Measurements from ENCODE around the gene HMCN2. TPM values are rescaled to one million over a fixed set of nuclear protein-coding genes. Genes with fewer than 3 reads are reported as not detected.

HMCN2 gene
- total RNA-seq, 5 donors from 2014 or later (not counting 1 experiment from before 2014, with no cell fraction given) = 0.03 TPM; not detected in 4

- H3K36me3 Mint-ChIP-seq = no peaks in the 10 kb centered on the region
- 85% methylated on average over 22 of the region's 35 CpGs for WGBS (ENCODE audit: insufficient coverage)
- no peak for ATAC-seq (replicated peaks in 1 of 4)
Observed at GRCh38 chr9:130478736-130479575, 213.4 kb downstream of the HMCN2 start.

DNA sequence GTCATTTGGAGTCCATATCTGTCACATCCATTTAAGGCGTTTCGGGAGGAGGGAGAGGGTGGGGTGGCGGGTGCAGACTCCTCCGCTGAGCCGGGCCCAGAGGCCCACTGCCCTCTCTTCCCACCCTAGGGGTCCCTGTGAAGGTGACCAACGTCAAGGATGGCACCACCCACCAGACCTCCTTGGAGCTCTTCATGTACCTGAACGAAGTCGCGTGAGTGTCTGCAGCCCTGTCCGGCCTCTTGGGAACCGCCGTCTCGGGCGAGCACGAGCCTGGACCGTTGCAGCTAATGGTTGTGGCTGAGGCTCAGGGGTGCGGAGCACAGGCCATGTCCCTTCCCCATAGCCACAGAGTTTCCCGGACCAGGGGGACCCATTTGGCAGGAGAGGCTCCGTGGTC lies 214.0 kb downstream of the HMCN2 start:
- Mint-ChIP-seq H3K4me3 (no peak overlapping the region), H3K36me3 (no peaks in the 10 kb centered on the region), H3K27ac (no peak overlapping the region), H3K27me3 (peaks cover 19 to 35% of the 10 kb centered on the region in 2 donors), H3K4me1 (no peaks in the 10 kb centered on the region), H3K9me3 (no peaks in the 10 kb centered on the region)
- WGBS (ENCODE audit: insufficient coverage) = 91% methylated on average over 14 of the region's 19 CpGs
- Histone ChIP-seq H3K4me3 (ENCODE audit: control insufficient read depth in 1 of 2, extremely low read depth in 1 of 2, low read length in 1 of 2) (no peak overlapping the region), H3K4me1 (ENCODE audit: control insufficient read depth in 1 of 2, extremely low read depth in 1 of 2, insufficient read depth in 2 of 2, low read length in 2 of 2) (no peaks in the 10 kb centered on the region), H3K36me3 (ENCODE audit: control insufficient read depth in 2 of 2, extremely low read depth in 1 of 2, insufficient read depth in 1 of 2, low read length in 1 of 2) (no peaks in the 10 kb centered on the region), H3K27ac (ENCODE audit: low read length) (no peak overlapping the region), H3K9me3 (no peaks in the 10 kb centered on the region), H3K27me3 (replicated peaks in 1 of 2; ENCODE audit: control insufficient read depth in 2 of 2, extremely low read depth in 1 of 2, insufficient read depth in 2 of 2, low read length in 1 of 2) (peaks cover 0 to 55% of the 10 kb centered on the region in 2 experiments)
- POLR2A ChIA-PET = no interaction called here
- no peak for DNase-seq
- CTCF ChIA-PET = no interaction called here
- ATAC-seq (replicated peaks in 1 of 4) = peak in 1 of 4 experiments; percentile 12

More at GRCh38 chr9:130478736-130479575, 213.4 kb downstream of the HMCN2 start:
- Histone ChIP-seq H3K4me3 (ENCODE audit: control insufficient read depth in 1 of 2, extremely low read depth in 1 of 2, low read length in 1 of 2) (no peak overlapping the region), H3K9me3 (no peaks in the 10 kb centered on the region), H3K36me3 (ENCODE audit: control insufficient read depth in 2 of 2, extremely low read depth in 1 of 2, insufficient read depth in 1 of 2, low read length in 1 of 2) (no peaks in the 10 kb centered on the region), H3K27ac (ENCODE audit: low read length) (no peak overlapping the region), H3K4me1 (ENCODE audit: control insufficient read depth in 1 of 2, extremely low read depth in 1 of 2, insufficient read depth in 2 of 2, low read length in 2 of 2) (no peaks in the 10 kb centered on the region), H3K27me3 (replicated peaks in 1 of 2; ENCODE audit: control insufficient read depth in 2 of 2, extremely low read depth in 1 of 2, insufficient read depth in 2 of 2, low read length in 1 of 2) (peaks cover 0 to 56% of the 10 kb centered on the region in 2 experiments)
- H3K27me3 Mint-ChIP-seq = peaks cover 13 to 34% of the 10 kb centered on the region in 2 donors
- no peak overlapping the region for H3K4me3 Mint-ChIP-seq
- no peak for DNase-seq
- H3K27ac Mint-ChIP-seq = no peak overlapping the region
- CTCF ChIA-PET = no interaction called here
- POLR2A ChIA-PET = no interaction called here
- H3K4me1 Mint-ChIP-seq = peaks cover 0 to 2% (median 0%) of the 10 kb centered on the region in 3 donors
- no peaks in the 10 kb centered on the region for H3K9me3 Mint-ChIP-seq

DNA sequence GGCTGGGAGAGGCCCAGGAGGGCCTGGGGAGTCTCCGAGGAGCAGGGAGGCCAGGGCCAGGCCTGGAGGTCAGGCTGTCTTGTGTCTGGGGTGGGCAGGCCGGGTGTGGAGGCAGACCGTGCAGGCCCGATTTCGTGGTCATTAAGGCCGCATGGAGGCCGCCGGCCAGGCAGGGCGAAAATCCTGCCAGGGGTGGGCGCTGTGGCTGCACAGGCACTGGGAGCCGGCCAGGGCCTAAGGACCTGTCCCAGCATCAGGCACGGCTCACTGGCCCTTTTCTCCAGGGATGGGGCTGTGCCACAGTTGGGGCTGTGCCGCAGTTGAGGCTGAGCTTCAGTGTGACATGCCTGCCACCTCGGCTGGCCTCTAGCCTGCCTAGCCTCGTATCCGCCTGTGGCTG lies 215.1 kb downstream of the HMCN2 start:
- no peaks in the 10 kb centered on the region for H3K4me1 Mint-ChIP-seq
- ChIA-PET POLR2A (no interaction called here), CTCF (no interaction called here)
- no peak overlapping the region for H3K4me3 Mint-ChIP-seq
- no peaks in the 10 kb centered on the region for H3K36me3 Mint-ChIP-seq
- no peak overlapping the region for H3K27ac Mint-ChIP-seq
- ATAC-seq (replicated peaks in 1 of 4) = no peak
- 74% methylated on average over 15 of the region's 16 CpGs for WGBS (ENCODE audit: insufficient coverage)
- H3K4me3 ChIP-seq (ENCODE audit: control insufficient read depth in 1 of 2, extremely low read depth in 1 of 2, low read length in 1 of 2) = no peak overlapping the region
- no peaks in the 10 kb centered on the region for H3K36me3 ChIP-seq (ENCODE audit: control insufficient read depth in 2 of 2, extremely low read depth in 1 of 2, insufficient read depth in 1 of 2, low read length in 1 of 2)
- H3K27me3 ChIP-seq (replicated peaks in 1 of 2; ENCODE audit: control insufficient read depth in 2 of 2, extremely low read depth in 1 of 2, insufficient read depth in 2 of 2, low read length in 1 of 2) = peaks cover 0 to 58% of the 10 kb centered on the region in 2 experiments
- H3K9me3 Mint-ChIP-seq = no peaks in the 10 kb centered on the region
- H3K27me3 Mint-ChIP-seq = peaks cover 19 to 35% of the 10 kb centered on the region in 2 donors
- H3K27ac ChIP-seq (ENCODE audit: low read length) = no peak overlapping the region
- DNase-seq = no peak
- H3K9me3 ChIP-seq = no peaks in the 10 kb centered on the region
- H3K4me1 ChIP-seq (ENCODE audit: control insufficient read depth in 1 of 2, extremely low read depth in 1 of 2, insufficient read depth in 2 of 2, low read length in 2 of 2) = no peaks in the 10 kb centered on the region

- Histone ChIP-seq H3K36me3 (ENCODE audit: control insufficient read depth in 2 of 2, extremely low read depth in 1 of 2, insufficient read depth in 1 of 2, low read length in 1 of 2) (no peaks in the 10 kb centered on the region), H3K27me3 (replicated peaks in 1 of 2; ENCODE audit: control insufficient read depth in 2 of 2, extremely low read depth in 1 of 2, insufficient read depth in 2 of 2, low read length in 1 of 2) (peaks cover 0 to 63% of the 10 kb centered on the region in 2 experiments), H3K4me1 (ENCODE audit: control insufficient read depth in 1 of 2, extremely low read depth in 1 of 2, insufficient read depth in 2 of 2, low read length in 2 of 2) (no peaks in the 10 kb centered on the region), H3K27ac (ENCODE audit: low read length) (no peak overlapping the region), H3K9me3 (no peaks in the 10 kb centered on the region), H3K4me3 (ENCODE audit: control insufficient read depth in 1 of 2, extremely low read depth in 1 of 2, low read length in 1 of 2) (no peak overlapping the region)
- ChIA-PET CTCF (no interaction called here), POLR2A (no interaction called here)
- ATAC-seq (replicated peaks in 1 of 4) (no peak), DNase-seq (no peak)
- H3K4me3 Mint-ChIP-seq = no peak overlapping the region
- WGBS (ENCODE audit: insufficient coverage) = 61% methylated on average over 5 of the region's 5 CpGs
- H3K36me3 Mint-ChIP-seq = no peaks in the 10 kb centered on the region
- H3K27ac Mint-ChIP-seq = no peak overlapping the region
- no peaks in the 10 kb centered on the region for H3K9me3 Mint-ChIP-seq
- peaks cover 19 to 36% of the 10 kb centered on the region in 2 donors for H3K27me3 Mint-ChIP-seq
- H3K4me1 Mint-ChIP-seq = no peaks in the 10 kb centered on the region
Observed at GRCh38 chr9:130482463-130482862, 216.9 kb downstream of the HMCN2 start.

DNA sequence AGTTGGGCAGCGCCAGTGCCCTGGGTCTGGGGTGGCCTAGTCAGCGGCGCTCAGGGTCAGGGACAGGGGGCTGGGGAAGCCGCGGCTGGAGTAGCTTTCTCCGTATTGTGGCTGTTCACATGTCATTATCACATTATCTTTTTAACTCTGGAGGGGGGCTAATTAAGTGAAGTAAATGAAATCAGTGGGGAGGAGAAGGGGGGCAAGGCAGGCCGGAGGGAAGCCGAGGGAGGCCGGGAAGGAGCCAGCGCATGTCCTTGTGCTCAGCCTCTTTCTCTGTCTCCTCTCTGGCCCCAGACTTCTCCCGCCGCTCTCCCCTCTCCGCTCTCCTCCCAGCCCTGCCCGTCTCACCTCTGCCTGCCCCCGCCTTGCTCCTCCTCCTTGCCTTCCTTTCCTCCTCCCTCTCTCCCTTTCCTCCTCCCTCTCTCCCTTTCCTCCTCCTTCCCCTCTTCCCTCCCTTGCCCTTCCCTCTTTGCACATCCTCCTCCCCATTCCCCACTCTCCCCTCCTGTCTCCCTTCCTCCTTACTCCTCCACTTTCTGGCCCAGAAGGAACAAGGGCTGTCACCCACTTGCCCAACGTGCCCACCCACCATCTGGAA lies 217.9 kb downstream of the HMCN2 start:
- H3K27ac Mint-ChIP-seq = no peak overlapping the region
- no peaks in the 10 kb centered on the region for H3K4me1 Mint-ChIP-seq
- 57% methylated on average over 6 of the region's 16 CpGs for WGBS (ENCODE audit: insufficient coverage)
- peaks cover 24 to 36% of the 10 kb centered on the region in 2 donors for H3K27me3 Mint-ChIP-seq
- H3K9me3 Mint-ChIP-seq = no peaks in the 10 kb centered on the region
- Histone ChIP-seq H3K9me3 (no peaks in the 10 kb centered on the region), H3K27me3 (replicated peaks in 1 of 2; ENCODE audit: control insufficient read depth in 2 of 2, extremely low read depth in 1 of 2, insufficient read depth in 2 of 2, low read length in 1 of 2) (peaks cover 0 to 55% of the 10 kb centered on the region in 2 experiments), H3K4me3 (ENCODE audit: control insufficient read depth in 1 of 2, extremely low read depth in 1 of 2, low read length in 1 of 2) (no peak overlapping the region), H3K27ac (ENCODE audit: low read length) (no peak overlapping the region), H3K36me3 (ENCODE audit: control insufficient read depth in 2 of 2, extremely low read depth in 1 of 2, insufficient read depth in 1 of 2, low read length in 1 of 2) (no peaks in the 10 kb centered on the region), H3K4me1 (ENCODE audit: control insufficient read depth in 1 of 2, extremely low read depth in 1 of 2, insufficient read depth in 2 of 2, low read length in 2 of 2) (no peaks in the 10 kb centered on the region)
- CTCF ChIA-PET = no interaction called here
- ATAC-seq (replicated peaks in 1 of 4) = no peak
- DNase-seq = no peak
- H3K4me3 Mint-ChIP-seq = no peak overlapping the region
- no peaks in the 10 kb centered on the region for H3K36me3 Mint-ChIP-seq
- POLR2A ChIA-PET = no interaction called here

Data from T-cell (primary cell).